ENCODE results near the gene COL1A2.

Gene COL1A2

GRCh38 chr7:94409200-94409948 is 14.7 kb downstream of the COL1A2 start:
- DNase-seq (ENCODE audit: extremely low spot score): no peak
- CTCF ChIA-PET: interaction anchor here (1.1 kb wide), 1 partner anchor 9 kb away, joined by 3 read pairs; no protein-coding TSS in a partner anchor
- POLR2A ChIA-PET: no interaction called here
- no peak for TF ChIP-seq CTCF (IDR thresholded peaks at IDR 0.05; ENCODE audit: control extremely low read depth, extremely low read depth, low read depth, missing control alignments)

DNA sequence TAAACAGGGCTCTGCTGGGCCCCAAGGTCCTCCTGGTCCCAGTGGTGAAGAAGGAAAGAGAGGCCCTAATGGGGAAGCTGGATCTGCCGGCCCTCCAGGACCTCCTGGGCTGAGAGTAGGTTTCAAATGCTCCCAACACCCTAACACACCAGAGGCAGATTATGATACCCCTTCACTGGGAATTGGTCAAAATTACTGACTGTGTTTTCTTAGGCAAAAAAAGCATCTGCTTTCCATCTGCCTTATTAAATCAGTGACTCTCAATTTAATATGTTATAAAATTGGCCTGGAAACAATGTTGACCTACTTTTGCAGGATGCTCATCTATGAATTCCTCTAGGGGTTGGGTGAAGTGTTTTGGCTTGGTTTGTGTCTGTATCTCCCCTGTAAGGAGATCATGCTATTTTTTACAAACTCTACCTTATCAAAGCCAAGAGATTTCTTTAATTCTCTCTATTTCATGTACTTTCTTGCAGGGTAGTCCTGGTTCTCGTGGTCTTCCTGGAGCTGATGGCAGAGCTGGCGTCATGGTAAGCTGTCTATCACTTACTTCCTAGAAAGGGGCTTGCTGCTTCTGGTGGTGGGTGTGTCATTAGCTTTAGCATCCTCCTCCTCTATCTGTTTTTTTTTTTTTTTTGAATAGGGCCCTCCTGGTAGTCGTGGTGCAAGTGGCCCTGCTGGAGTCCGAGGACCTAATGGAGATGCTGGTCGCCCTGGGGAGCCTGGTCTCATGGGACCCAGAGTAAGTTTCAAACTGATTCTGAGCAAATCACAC is 15.9 kb downstream of the COL1A2 start:
- TF ChIP-seq CTCF (IDR thresholded peaks at IDR 0.05; ENCODE audit: control extremely low read depth, extremely low read depth, low read depth, missing control alignments): no peak
- no peak for DNase-seq (ENCODE audit: extremely low spot score)
- POLR2A ChIA-PET: no interaction called here
- CTCF ChIA-PET: interaction anchor here (0.7 to 1.1 kb wide), 3 partner anchors 10 to 15 kb away, joined by 3 to 6 read pairs (median 5); partner anchors contain the start of gene COL1A2

DNA sequence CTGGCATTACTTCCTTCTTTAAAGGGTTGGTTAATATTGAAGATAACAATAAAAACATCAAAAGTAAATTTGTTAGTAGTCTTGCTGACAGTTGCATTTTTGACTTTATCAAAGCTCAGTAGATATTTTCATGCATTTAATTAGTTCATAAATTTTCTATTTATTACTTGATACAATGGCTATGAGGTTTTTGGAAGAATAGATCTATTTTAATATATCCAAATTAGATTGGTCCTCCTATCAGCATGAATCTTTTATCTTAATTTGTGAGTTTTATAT is 16.4 kb downstream of the COL1A2 start:
- ChIA-PET CTCF (interaction anchor here (0.7 to 1.0 kb wide), 2 partner anchors 14 to 16 kb away, joined by 5 to 6 read pairs; partner anchors contain the start of gene COL1A2), POLR2A (no interaction called here)
- no peak for TF ChIP-seq CTCF (IDR thresholded peaks at IDR 0.05; ENCODE audit: control extremely low read depth, extremely low read depth, low read depth, missing control alignments)
- DNase-seq (ENCODE audit: extremely low spot score): no peak

GRCh38 chr7:94412762-94413322 is 18.1 kb downstream of the COL1A2 start:
- no peak for TF ChIP-seq CTCF (IDR thresholded peaks at IDR 0.05; ENCODE audit: control extremely low read depth, extremely low read depth, low read depth, missing control alignments)
- DNase-seq (ENCODE audit: extremely low spot score): no peak
- ChIA-PET POLR2A (no interaction called here), CTCF (interaction anchor here (1.1 kb wide), 2 partner anchors 10 to 15 kb away, joined by 3 read pairs; no protein-coding TSS in a partner anchor)

DNA sequence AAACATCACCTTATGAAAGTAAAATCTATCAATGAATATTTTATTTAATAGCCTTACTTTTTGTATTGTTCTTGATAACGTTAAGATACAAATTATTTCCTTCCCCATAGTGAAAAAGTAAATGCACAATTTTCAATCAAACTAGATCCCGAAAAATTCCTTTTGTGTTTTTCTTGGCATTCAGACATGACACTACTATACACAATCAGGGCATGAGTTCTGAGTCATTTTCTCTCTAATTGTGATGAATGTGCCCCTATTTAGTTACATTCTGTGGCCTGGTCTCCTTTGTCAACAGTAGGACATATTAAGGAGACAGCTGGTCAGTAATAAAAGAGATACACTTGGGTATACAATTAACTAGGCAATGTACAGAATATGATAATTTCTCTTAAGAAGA is 19.8 kb downstream of the COL1A2 start:
- no peak for TF ChIP-seq CTCF (IDR thresholded peaks at IDR 0.05; ENCODE audit: control extremely low read depth, extremely low read depth, low read depth, missing control alignments)
- DNase-seq (ENCODE audit: extremely low spot score): no peak
- CTCF ChIA-PET: no interaction called here

DNA sequence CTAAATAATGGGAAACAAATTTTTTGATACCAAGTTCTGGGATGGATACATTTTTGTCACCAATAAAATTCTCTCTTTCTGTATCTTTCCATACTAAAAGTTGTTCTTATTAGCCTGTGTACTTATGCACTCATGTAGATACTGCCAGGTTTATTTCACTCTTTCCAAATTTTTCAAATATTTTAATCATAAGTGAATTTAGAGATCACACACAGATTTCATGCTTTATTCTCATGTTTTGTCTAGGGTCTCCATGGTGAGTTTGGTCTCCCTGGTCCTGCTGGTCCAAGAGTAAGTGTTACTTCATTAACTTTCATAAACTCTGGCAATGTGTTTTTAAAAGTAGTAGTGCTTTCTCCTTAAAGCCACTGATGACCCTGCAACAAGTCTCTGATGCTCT is 20.3 kb downstream of the COL1A2 start:
- no peak for DNase-seq (ENCODE audit: extremely low spot score)
- ChIA-PET CTCF (no interaction called here), POLR2A (no interaction called here)
- TF ChIP-seq CTCF (IDR thresholded peaks at IDR 0.05; ENCODE audit: control extremely low read depth, extremely low read depth, low read depth, missing control alignments): no peak

More for the DNA sequence above, 19.8 kb downstream of the COL1A2 start:
- POLR2A ChIA-PET: no interaction called here

Data from GM10248 (cell line).